Breast epithelium (tissue), 3 donors: ENCODE data around the gene ZNF423.

Experiments
- POLR2AphosphoS5 ChIP-seq, 3 donors: sonication (generic); formaldehyde crosslinking; IDR thresholded peaks; one replicate each; pipeline ENCODE4 v1.6.1; 2017; ENCODE audit warnings: antibody characterized with exemption in 3 of 3
- TF ChIP-seq, protein P1 (sequence below), 3 donors: fragments of 450-650 bp; IDR thresholded peaks; one replicate each; pipeline ENCODE4 v1.5.1; 2016 to 2017; ENCODE audit warnings: antibody characterized with exemption in 3 of 3, mild to moderate bottlenecking in 3 of 3, moderate library complexity in 3 of 3

DNA sequence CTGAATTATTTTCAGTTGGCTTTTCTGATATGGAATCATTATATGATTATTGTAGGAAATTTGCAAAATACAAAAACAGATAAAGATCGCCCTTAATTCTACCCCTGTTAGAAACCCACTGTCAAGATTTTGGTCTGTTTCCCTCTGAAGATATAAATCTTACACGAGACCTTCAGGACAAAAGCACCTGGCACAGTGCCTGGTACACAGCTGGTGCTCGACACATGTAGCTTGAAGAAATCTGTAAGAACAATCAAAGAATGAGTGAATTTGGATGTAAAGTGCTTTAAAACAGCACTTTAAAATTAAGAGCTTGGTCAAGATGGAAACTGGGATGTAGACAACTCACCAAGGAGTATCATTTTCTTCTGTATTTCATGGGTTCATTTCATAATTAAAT, 301.2 kb downstream of the ZNF423 start:
- TF ChIP-seq, protein P1, sequence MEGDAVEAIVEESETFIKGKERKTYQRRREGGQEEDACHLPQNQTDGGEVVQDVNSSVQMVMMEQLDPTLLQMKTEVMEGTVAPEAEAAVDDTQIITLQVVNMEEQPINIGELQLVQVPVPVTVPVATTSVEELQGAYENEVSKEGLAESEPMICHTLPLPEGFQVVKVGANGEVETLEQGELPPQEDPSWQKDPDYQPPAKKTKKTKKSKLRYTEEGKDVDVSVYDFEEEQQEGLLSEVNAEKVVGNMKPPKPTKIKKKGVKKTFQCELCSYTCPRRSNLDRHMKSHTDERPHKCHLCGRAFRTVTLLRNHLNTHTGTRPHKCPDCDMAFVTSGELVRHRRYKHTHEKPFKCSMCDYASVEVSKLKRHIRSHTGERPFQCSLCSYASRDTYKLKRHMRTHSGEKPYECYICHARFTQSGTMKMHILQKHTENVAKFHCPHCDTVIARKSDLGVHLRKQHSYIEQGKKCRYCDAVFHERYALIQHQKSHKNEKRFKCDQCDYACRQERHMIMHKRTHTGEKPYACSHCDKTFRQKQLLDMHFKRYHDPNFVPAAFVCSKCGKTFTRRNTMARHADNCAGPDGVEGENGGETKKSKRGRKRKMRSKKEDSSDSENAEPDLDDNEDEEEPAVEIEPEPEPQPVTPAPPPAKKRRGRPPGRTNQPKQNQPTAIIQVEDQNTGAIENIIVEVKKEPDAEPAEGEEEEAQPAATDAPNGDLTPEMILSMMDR (IDR thresholded peaks at IDR 0.05): no peak
- no peak for TF ChIP-seq POLR2AphosphoS5 (IDR thresholded peaks at IDR 0.05)
